Suprapubic skin (tissue), 3 donors: ENCODE results near the gene JOSD2.

Experiments
- CTCF ChIP-seq, 2 donors: fragments of 200-600 bp in 1 of 2; fragments of 450-650 bp in 1 of 2; sonication (generic) in 1 of 2; IDR thresholded peaks; one replicate each; pipeline ENCODE4 v1.5.1; 2016 to 2019; ENCODE audit warnings: antibody characterized with exemption in 2 of 2, mild to moderate bottlenecking in 1 of 2, moderate library complexity in 1 of 2
- POLR2A ChIP-seq, 2 donors: fragments of 450-650 bp; IDR thresholded peaks; one replicate each; pipeline ENCODE4 v1.6.1; 2017; ENCODE audit warnings: antibody characterized with exemption in 2 of 2, mild to moderate bottlenecking in 2 of 2, moderate library complexity in 2 of 2

GRCh38 chr19:50506700-50507099, 4.3 kb downstream of the JOSD2 start:
- no peak for TF ChIP-seq CTCF (IDR thresholded peaks at IDR 0.05)
- no peak for TF ChIP-seq POLR2A (IDR thresholded peaks at IDR 0.05)
